Amniotic epithelial cell (primary cell): Measurements from ENCODE around the gene CRB1.
"Not testable (repeated sequence)": the region's sequence is repeated elsewhere in the genome, so short reads cannot be mapped to it uniquely, and the experiment has no call there.

Experiments used
- DNase-seq: peaks from one replicate; pipeline ENCODE4 v3.0.0-alpha.2; 2010; ENCODE audit warnings: low read depth

CRB1 gene

GRCh38 chr1:197463142-197463541 lies 195.1 kb downstream of the CRB1 start:
- DNase-seq = no peak

- peak; percentile 83 for DNase-seq
Measured at GRCh38 chr1:197464044-197464443, 196.0 kb downstream of the CRB1 start.

- no peak for DNase-seq
Measured at GRCh38 chr1:197465528-197466327, 197.7 kb downstream of the CRB1 start.

- no peak for DNase-seq
Measured at GRCh38 chr1:197466813-197467212, 198.8 kb downstream of the CRB1 start.

- peak; percentile 30 for DNase-seq
Measured at GRCh38 chr1:197467881-197468280, 199.8 kb downstream of the CRB1 start.

GRCh38 chr1:197468543-197469175 lies 200.6 kb downstream of the CRB1 start:
- no peak for DNase-seq

GRCh38 chr1:197469620-197470210 lies 201.7 kb downstream of the CRB1 start:
- no peak for DNase-seq

- DNase-seq = no peak
Measured at GRCh38 chr1:197470330-197470729, 202.3 kb downstream of the CRB1 start.

GRCh38 chr1:197471248-197471985 lies 203.4 kb downstream of the CRB1 start:
- peak; percentile 2 for DNase-seq

GRCh38 chr1:197472141-197472540 lies 204.1 kb downstream of the CRB1 start:
- DNase-seq = no peak

GRCh38 chr1:197480446-197480845 lies 212.4 kb downstream of the CRB1 start:
- no peak for DNase-seq

GRCh38 chr1:197481101-197481500 lies 213.0 kb downstream of the CRB1 start:
- DNase-seq = no peak

- no peak for DNase-seq
Measured at GRCh38 chr1:197485790-197486189, 217.7 kb downstream of the CRB1 start.

GRCh38 chr1:197486946-197487345 lies 218.9 kb downstream of the CRB1 start:
- peak; percentile 5 for DNase-seq

GRCh38 chr1:197491505-197491904 lies 223.5 kb downstream of the CRB1 start:
- DNase-seq = not testable (repeated sequence)

- DNase-seq = no peak
Measured at GRCh38 chr1:197496722-197497121, 228.7 kb downstream of the CRB1 start.

- no peak for DNase-seq
Measured at GRCh38 chr1:197510691-197511378, 242.8 kb downstream of the CRB1 start.

- no peak for DNase-seq
Measured at GRCh38 chr1:197515421-197515820, 247.4 kb downstream of the CRB1 start.

GRCh38 chr1:197519741-197520334 lies 251.8 kb downstream of the CRB1 start:
- DNase-seq = peak; percentile 13

GRCh38 chr1:197521118-197521739 lies 253.2 kb downstream of the CRB1 start:
- peak; percentile 39 for DNase-seq
